Measurements from ENCODE around the gene ACP7. TPM values are rescaled to one million over a fixed set of nuclear protein-coding genes. Genes with fewer than 3 reads are reported as not detected.

ACP7 gene
- total RNA-seq, 2 experiments from 2014 or later: not detected

DNA sequence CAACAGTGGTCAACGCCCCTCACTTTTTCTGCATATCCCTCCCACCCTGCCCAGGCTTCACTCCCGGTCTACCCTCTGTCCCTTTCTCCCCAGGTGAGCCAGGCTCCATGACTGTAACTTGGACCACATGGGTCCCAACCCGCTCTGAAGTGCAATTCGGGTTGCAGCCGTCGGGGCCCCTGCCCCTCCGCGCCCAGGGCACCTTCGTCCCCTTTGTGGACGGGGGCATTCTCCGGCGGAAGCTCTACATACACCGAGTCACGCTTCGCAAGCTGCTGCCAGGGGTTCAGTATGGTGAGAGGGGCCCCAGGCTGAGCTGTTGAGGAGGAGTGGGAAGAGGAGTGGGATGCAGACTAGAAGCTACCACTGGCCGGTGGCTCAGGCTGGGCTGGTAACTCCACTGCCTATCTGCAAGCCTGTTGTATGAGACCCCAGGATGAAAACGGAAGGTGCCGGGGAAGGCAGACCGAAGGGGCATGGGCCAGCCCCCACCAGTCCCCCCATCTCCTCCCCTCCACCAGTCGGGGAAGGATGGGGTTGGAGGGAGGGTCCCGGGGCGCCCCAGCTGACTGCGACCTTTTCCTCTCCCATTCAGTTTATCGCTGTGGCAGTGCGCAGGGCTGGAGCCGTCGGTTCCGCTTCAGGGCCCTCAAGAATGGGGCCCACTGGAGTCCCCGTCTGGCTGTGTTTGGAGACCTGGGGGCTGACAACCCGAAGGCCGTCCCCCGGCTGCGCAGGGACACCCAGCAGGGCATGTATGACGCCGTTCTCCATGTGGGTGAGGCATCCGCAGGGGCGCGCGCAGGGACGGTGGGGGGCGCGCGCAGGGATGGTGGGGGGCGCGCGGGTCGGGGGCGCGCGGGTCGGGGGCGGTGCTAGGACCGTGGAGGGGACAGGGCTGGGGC is 14.4 kb downstream of the ACP7 start:
- CTCF ChIA-PET: interaction anchor here (1.1 kb wide), 1 partner anchor 46 kb away, joined by 3 read pairs; no protein-coding TSS in a partner anchor
- Histone ChIP-seq H3K36me3 (ENCODE audit: insufficient read depth, low read length) (no peaks in the 10 kb centered on the region), H3K27me3 (ENCODE audit: control insufficient read depth in 1 of 2, insufficient read depth in 2 of 2, low read length in 2 of 2) (peaks cover 12 to 13% of the 10 kb centered on the region in 2 experiments), H3K9me3 (ENCODE audit: control insufficient read depth in 1 of 2, insufficient read depth in 1 of 2, low read length in 2 of 2) (peaks cover 0 to 6% of the 10 kb centered on the region in 2 experiments), H3K27ac (ENCODE audit: low read depth in 1 of 2, low read length in 2 of 2) (no peak overlapping the region), H3K4me3 (ENCODE audit: low read length) (no peak overlapping the region), H3K4me1 (ENCODE audit: insufficient read depth, low read length) (peaks cover 2% of the 10 kb centered on the region)
- TF ChIP-seq, protein P1, sequence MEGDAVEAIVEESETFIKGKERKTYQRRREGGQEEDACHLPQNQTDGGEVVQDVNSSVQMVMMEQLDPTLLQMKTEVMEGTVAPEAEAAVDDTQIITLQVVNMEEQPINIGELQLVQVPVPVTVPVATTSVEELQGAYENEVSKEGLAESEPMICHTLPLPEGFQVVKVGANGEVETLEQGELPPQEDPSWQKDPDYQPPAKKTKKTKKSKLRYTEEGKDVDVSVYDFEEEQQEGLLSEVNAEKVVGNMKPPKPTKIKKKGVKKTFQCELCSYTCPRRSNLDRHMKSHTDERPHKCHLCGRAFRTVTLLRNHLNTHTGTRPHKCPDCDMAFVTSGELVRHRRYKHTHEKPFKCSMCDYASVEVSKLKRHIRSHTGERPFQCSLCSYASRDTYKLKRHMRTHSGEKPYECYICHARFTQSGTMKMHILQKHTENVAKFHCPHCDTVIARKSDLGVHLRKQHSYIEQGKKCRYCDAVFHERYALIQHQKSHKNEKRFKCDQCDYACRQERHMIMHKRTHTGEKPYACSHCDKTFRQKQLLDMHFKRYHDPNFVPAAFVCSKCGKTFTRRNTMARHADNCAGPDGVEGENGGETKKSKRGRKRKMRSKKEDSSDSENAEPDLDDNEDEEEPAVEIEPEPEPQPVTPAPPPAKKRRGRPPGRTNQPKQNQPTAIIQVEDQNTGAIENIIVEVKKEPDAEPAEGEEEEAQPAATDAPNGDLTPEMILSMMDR (IDR thresholded peaks at IDR 0.05): no peak
- no peaks in the 10 kb centered on the region for H3K9me3 Mint-ChIP-seq
- no peak for DNase-seq
- H3K27me3 Mint-ChIP-seq: peaks cover 58% of the 10 kb centered on the region
- no peaks in the 10 kb centered on the region for H3K4me1 Mint-ChIP-seq (ENCODE audit: low read depth)
- no peak overlapping the region for H3K27ac Mint-ChIP-seq
- no peak overlapping the region for H3K4me3 Mint-ChIP-seq
- H3K36me3 Mint-ChIP-seq (ENCODE audit: low read depth): no peaks in the 10 kb centered on the region
- intact Hi-C loops (cut with DNase I, micrococcal nuclease): no loop called here
- no peak for ATAC-seq (ENCODE audit: poor library complexity)
- POLR2A ChIA-PET: no interaction called here

DNA sequence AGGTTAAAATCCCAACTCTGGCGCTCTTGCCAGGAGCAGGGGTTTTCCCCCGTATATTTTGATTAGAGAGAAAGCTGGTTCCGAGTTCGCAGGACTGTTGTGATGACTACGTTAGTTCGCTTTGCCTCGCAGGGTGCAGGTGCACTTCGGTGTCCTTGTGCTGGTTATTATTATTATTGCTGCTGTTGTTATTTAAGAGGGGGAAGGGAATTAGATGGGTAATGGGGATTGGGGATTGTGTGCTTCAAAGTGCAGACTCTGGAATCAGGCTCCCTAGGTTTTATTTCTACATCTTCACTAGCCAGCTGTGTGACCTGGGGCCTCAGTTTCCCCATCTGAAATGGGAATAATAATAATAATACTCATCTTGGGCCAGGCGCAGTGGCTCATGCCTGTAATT is 15.2 kb downstream of the ACP7 start:
- Mint-ChIP-seq H3K4me1 (ENCODE audit: low read depth) (no peaks in the 10 kb centered on the region), H3K4me3 (no peak overlapping the region), H3K27me3 (peaks cover 52% of the 10 kb centered on the region), H3K27ac (no peak overlapping the region), H3K9me3 (no peaks in the 10 kb centered on the region), H3K36me3 (ENCODE audit: low read depth) (no peaks in the 10 kb centered on the region)
- Histone ChIP-seq H3K4me1 (ENCODE audit: insufficient read depth, low read length) (peaks cover 2% of the 10 kb centered on the region), H3K4me3 (ENCODE audit: low read length) (no peak overlapping the region), H3K36me3 (ENCODE audit: insufficient read depth, low read length) (no peaks in the 10 kb centered on the region), H3K9me3 (ENCODE audit: control insufficient read depth in 1 of 2, insufficient read depth in 1 of 2, low read length in 2 of 2) (peaks cover 0 to 6% of the 10 kb centered on the region in 2 experiments), H3K27ac (ENCODE audit: low read depth in 1 of 2, low read length in 2 of 2) (no peak overlapping the region), H3K27me3 (ENCODE audit: control insufficient read depth in 1 of 2, insufficient read depth in 2 of 2, low read length in 2 of 2) (peaks cover 12 to 13% of the 10 kb centered on the region in 2 experiments)
- intact Hi-C loops (cut with DNase I, micrococcal nuclease): no loop called here
- ChIA-PET CTCF (interaction anchor here (1.1 kb wide), 1 partner anchor 47 kb away, joined by 3 read pairs; no protein-coding TSS in a partner anchor), POLR2A (no interaction called here)
- ATAC-seq (ENCODE audit: poor library complexity) (no peak), DNase-seq (no peak)
- TF ChIP-seq, protein P1 (IDR thresholded peaks at IDR 0.05): no peak

DNA sequence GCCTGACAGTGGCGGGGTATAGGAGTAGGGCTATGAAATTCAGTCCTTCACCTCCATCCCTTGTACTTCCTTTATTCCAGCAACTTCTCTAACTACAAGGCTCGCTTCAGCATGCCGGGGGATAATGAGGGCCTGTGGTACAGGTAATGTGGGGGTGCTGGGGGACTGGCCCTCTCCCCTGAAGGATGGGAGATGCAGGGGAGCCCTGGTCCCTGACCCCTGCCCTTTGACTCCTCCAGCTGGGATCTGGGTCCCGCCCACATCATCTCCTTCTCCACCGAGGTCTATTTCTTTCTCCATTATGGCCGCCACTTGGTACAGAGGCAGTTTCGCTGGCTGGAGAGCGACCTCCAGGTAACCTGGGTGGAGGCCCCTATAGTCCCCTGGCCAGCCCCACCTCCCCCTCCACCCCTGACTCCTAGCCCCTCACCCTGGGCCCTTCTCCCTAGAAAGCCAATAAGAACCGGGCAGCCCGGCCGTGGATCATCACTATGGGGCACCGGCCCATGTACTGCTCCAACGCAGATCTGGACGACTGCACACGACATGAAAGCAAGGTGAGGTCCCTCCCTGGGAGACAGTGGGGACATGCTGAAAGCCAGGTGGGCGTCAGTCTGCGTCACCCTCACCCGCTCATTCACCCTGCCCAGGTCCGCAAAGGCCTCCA is 16.5 kb downstream of the ACP7 start:
- H3K4me1 ChIP-seq (ENCODE audit: insufficient read depth, low read length): peaks cover 2% of the 10 kb centered on the region
- no peak overlapping the region for H3K27ac Mint-ChIP-seq
- H3K36me3 Mint-ChIP-seq (ENCODE audit: low read depth): no peaks in the 10 kb centered on the region
- no peak overlapping the region for H3K4me3 Mint-ChIP-seq
- H3K27me3 ChIP-seq (ENCODE audit: control insufficient read depth in 1 of 2, insufficient read depth in 2 of 2, low read length in 2 of 2): peaks cover 12 to 13% of the 10 kb centered on the region in 2 experiments
- no peaks in the 10 kb centered on the region for H3K4me1 Mint-ChIP-seq (ENCODE audit: low read depth)
- CTCF ChIA-PET: interaction anchor here (1.1 kb wide), 1 partner anchor 10 kb away, joined by 3 read pairs; no protein-coding TSS in a partner anchor
- H3K9me3 Mint-ChIP-seq: no peaks in the 10 kb centered on the region
- TF ChIP-seq, protein P1 (IDR thresholded peaks at IDR 0.05): no peak
- peaks cover 0 to 6% of the 10 kb centered on the region in 2 experiments for H3K9me3 ChIP-seq (ENCODE audit: control insufficient read depth in 1 of 2, insufficient read depth in 1 of 2, low read length in 2 of 2)
- peaks cover 40% of the 10 kb centered on the region for H3K27me3 Mint-ChIP-seq
- DNase-seq (no peak), ATAC-seq (ENCODE audit: poor library complexity) (no peak)
- no peak overlapping the region for H3K4me3 ChIP-seq (ENCODE audit: low read length)
- intact Hi-C loops (cut with DNase I, micrococcal nuclease): no loop called here
- no peaks in the 10 kb centered on the region for H3K36me3 ChIP-seq (ENCODE audit: insufficient read depth, low read length)
- H3K27ac ChIP-seq (ENCODE audit: low read depth in 1 of 2, low read length in 2 of 2): no peak overlapping the region
- POLR2A ChIA-PET: no interaction called here
